GM19351 (cell line): ENCODE results near the gene HLA-DRB5.
"Not testable (repeated sequence)": the region's sequence is repeated elsewhere in the genome, so short reads cannot be mapped to it uniquely, and the experiment has no call there.

Source experiments
- ATAC-seq: cut with Tn5 transposase; IDR thresholded peaks from one replicate; pipeline ENCODE4 v1.9.1; 2021; ENCODE audit warnings: mild to moderate bottlenecking, moderate library complexity; ENCODE audit not compliant: unreplicated experiment

Gene HLA-DRB5

DNA sequence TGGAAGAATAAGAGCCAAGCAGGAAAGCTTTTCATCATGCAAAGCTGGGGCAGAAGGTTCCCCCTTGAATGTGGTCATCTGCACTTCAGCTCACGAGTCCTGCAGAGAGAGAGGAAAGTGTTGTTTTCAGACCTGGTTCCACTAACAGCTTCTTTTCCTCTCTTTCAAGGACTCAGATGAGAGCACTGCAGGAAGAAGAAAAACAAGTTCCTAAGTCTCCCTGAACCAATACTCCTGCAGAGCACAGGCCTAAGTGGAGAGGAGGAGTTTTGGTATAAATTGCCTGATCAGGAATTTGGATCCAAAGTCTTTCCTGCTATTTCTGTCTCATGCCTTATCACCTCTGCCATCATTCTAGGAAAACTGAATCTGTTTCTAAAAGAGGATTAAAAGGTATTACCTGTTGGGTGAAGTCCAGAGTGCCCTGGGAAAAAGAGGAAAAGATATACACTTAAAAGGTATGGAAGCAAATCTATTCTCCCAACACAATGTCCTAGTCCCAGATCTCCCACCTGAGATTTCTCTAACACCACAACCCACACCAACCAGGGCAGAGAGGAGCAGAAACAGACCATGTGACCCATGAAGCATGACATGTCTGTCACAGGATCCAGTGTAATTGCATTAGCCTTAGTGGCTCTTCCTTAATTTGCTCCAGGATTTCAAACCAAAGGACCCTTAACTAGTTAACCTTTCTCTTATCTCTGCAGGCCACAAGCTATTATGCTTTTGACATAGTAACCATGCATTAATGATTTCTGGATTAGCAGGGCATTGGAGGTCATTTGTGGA, 12.2 kb downstream of the HLA-DRB5 start:
- ATAC-seq = no peak

DNA sequence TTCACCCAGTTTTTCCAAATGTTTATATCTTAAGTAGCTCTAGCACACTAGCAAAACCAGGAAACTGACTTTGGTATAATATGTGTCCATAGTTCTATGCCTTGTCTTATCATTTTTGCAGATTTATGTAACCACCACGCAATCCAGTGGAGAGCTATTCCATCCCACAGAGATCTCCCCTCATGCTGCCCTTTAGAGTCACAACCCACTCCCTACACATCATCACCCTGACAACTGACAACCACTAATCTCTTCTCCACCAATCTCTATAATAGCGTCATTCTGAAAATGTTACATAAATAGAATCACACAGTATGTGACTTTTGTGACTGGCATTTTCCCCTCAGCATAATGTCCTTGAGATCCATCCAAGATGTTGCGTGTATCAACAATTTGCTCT, 29.1 kb downstream of the HLA-DRB5 start:
- no peak for ATAC-seq

DNA sequence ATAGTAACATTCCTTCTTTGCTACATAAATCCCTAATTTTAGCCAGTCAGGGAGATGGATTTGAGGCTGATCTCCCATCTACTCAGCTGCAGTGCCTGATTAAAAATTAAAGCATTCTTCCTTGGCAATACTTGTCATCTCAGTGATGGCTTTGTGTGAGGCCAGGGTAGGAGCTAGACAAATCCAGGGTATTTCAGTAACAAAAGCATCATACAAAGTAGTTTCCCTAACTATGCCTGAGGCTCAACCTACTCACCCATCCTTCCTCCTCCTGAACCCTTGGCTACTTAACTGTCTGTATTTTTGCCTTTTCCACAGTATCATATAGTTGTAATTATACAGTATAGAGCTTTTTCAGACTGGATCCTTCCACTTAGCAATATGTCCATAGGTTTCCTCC, 37.7 kb downstream of the HLA-DRB5 start:
- no peak for ATAC-seq

DNA sequence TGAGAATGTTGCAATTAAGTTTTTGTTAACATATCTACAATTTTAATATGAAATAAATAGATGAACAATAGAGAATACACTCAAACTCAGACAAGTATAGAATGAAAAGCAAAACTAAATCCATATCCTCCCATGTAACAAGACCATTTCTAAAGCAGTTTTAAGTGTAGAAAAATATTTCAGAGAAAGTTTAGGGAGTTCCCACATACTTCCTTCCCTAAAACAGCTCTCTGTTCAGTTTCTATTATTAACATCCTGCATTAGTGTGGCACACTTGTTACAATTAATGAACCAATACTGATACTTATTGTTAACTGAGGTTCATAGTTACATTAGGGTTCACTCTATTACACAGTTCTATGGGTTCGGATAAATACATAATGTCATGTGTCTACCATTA, 38.4 kb downstream of the HLA-DRB5 start:
- no peak for ATAC-seq

DNA sequence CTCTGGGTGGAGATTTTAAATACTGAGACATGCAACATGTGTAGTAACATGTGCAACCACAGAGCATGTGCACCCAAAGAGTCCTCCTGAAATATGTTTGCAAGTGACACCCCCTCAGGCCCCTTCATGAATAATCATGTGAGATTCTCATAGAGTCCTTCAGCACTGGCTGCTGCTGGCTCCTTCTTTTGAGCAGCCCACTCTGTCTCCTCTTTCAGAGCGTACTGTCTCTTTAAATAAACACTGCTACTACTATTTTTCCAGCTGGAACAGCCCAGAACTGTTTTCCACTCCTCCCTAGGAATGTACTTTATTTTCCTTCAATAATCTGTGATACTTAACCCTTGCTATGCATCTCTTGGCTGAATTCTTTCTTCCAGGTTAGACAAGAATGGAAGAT, 42.0 kb downstream of the HLA-DRB5 start:
- no peak for ATAC-seq

DNA sequence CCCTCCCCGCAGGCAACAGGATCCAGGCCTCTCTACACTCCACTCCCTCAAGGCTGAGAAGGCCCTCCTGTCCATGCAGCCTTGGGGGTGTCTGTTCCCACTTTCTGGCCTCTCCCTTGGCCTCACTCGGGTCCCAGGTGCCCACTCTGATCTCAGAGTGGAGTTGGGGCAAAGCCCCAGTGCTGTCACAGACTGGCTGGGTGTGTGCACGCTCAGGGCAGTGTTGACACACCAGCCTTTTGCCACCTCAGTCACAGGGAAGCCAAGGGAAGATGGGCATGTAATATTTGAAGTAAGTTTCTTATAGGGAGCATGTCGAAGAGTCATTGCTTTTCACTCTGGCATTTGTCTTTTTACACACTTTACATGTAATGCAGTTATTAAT, 45.5 kb downstream of the HLA-DRB5 start:
- ATAC-seq = no peak

DNA sequence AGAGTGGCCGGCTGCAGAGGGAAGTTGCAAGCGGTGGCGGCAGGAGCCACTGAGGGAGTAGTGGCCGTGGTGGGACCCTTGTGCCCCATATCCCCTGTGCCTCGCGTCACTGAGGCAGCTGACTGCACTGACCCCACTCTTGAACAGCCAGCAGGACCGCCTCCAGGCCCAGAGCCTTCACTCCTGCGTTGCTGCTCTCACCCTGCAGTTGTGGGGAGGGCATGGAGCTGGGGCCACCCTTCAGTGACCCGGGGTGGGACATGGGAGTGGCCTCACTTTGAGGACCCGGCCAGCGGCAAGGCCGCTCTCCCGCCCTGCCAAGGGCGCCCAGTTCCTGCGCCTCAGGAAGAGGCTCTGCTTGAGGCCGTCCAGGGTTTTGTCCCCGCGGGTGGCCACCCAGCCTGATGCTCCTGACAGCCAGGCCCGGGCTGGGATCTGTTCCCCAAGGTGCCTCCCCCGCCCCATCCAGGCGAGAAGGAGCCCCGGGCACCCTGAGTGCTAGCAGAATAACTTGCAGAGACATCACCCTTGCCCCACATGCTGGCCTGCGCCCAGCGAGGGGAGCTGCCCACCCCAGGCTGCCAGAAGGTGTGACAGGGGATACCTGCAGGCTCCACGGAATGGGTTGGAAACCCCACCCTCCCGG, 46.0 kb downstream of the HLA-DRB5 start:
- ATAC-seq = no peak

DNA sequence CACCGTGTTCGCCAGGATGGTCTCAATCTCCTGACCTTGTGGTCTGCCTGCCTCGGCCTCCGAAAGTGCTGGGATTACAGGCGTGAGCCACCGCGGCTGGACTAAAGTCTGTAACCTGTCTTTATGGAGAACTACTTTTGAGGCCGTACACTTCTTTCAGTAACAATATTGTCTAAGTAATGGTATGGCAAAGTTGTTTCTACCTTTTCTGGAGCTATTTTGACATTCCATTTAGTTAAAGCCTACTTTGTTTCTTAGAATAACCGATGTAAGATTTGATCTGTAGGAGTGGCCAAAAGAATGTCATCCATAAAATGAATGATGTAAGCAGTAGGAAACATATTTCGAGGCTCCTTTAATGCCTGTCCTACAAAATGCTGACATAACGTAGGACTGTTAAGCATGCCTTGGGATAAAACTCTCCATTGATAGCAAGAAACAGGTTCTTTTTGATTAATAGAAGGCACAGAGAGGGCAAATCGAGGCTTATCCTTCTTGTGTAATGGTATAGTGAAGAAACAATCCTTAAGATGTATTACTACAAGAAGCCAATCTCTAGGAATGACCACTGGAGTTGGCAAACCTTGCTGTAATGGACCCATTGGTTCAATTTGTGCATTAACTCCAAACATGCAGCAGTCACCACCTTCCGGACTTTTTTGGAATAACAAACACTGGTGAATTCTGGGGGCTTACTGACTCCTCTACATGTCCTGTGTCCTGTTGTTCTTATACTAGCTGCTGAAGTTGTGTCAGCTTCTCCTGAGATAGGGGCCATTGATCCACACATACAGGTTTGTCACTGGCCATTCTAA, 54.5 kb downstream of the HLA-DRB5 start:
- no peak for ATAC-seq

DNA sequence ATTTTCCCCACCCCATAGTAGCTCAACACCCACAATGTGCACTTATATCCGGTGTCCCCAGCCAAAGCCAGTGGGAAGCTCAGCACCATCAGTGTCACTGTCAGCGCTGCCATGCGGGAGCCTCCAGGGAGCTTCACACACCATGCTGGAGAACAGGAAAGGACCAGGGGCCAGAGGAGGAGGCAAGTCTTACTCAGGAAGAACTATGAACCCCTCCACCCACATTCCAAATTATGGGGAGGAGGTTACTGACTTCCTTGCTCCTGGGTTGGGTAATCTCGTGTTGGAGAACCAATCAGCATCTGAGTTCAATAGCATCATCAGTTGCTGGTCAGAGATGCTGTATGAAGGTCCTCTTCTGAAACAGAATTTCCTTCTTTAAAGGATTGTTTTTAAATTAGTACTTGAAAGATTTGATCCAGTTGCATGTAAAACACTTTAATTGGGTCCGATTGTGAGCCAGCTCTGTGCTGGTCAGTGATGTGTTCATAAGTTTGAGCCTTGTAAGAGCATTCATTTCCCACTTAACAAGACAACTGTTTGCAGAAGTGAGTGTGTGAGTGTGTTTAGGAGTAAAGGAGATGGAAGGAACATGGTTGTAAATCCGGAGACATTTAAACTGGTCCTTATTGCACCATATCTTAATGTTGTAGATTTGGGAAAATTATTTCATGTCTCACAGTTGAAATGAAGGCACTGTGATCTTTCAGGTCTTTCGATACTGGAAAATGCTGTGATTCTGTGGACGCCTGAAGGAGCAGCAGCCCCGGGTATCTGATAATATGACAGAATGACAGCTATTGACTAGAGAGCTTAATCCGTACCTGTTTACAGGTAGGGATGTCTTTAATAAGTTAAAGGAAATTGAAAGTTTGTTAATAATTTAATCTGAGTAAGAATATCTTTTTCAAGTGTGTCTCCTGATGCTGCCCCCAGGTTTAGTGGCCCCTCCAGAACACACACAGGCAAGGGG, 56.4 kb downstream of the HLA-DRB5 start:
- ATAC-seq = peak; percentile 97

DNA sequence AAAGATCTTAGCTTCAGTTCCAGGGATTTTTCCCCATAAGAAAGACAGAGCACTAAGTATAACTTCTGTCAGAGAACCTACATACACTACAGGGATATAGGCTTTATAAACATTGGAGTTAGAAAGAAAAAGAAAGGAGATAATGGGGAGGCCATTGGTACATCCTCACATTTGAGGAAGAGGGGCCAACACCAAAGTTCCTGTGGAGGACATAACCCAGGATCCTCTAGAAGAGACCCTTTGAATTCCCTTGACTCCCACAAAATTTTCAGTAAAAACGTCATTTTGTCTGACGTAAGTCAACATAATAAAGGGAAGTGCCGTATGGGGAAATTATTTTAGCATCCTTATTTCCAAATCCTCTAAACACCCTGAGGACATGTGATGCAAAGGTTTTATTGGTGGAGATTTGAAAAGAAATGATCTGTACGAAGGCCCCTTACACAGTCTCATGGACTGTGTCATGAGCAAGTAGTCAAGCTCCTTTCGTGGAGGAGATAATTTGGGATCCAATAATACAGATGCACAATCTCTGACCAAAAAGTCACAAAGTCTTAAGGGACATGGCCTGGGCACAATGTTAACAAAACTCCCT, 57.2 kb downstream of the HLA-DRB5 start:
- ATAC-seq = no peak

DNA sequence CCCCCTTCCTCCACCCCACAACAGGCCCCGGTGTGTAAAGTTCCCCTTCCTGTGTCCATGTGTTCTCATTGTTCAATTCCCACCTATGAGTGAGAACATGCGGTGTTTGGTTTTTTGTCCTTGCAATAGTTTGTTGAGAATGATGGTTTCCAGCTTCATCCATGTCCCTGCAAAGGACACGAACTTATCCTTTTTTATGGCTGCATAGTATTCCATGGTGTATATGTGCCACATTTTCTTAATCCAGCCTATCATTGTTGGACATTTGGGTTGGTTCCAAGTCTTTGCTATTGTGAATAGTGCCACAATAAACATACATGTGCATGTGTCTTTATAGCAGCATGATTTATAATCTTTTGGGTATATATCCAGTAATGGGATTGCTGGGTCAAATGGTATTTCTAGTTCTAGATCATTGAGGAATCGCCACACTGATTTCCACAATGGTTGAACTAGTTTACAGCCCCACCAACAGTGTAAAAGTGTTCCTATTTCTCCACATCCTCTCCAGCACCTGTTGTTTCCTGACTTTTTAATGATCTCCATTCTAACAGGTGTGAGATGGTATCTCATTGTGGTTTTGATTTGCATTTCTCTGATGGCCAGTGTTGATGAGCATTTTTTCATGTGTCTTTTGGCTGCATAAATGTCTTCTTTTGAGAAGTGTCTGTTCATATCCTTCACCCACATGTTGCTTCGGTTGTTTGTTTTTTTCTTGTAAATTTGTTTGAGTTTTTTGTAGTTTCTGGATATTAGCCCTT, 62.2 kb downstream of the HLA-DRB5 start:
- ATAC-seq = not testable (repeated sequence)
